Ovary (tissue), 3 donors: ENCODE measurements around the gene PPP2R5C.

Experiments
- CTCF ChIP-seq, 3 donors: fragments of 450-650 bp in 2 of 3; fragments of 200-600 bp in 1 of 3; IDR thresholded peaks; one replicate each; pipeline versions ENCODE4 v1.5.1 to v1.8.0; 2016 to 2022; ENCODE audit warnings: antibody characterized with exemption in 3 of 3, mild to moderate bottlenecking in 1 of 3
- EP300 ChIP-seq: sonication (generic); formaldehyde crosslinking; IDR thresholded peaks from one replicate; pipeline ENCODE4 v1.6.1; 2017; ENCODE audit warnings: antibody characterized with exemption
- POLR2A ChIP-seq: fragments of 450-650 bp; IDR thresholded peaks from one replicate; pipeline ENCODE4 v1.6.1; 2017; ENCODE audit warnings: antibody characterized with exemption, mild to moderate bottlenecking, moderate library complexity
- donor health status: DM: no; HTN: no; CAD: no.

GRCh38 chr14:101973356-101973755 is 211.8 kb downstream of the PPP2R5C start:
- no peak for TF ChIP-seq EP300
- TF ChIP-seq CTCF (IDR thresholded peaks at IDR 0.05): no peak
- TF ChIP-seq POLR2A: no peak
